Suprapubic skin (tissue), 4 donors: Measurements from ENCODE around the gene ALPL. TPM values are rescaled to one million over a fixed set of nuclear protein-coding genes. Genes with fewer than 3 reads are reported as not detected.

Experiments used
- DNase-seq, 2 donors: peaks; one replicate each; pipeline ENCODE4 v3.0.0-alpha.2; 2019; ENCODE audit warnings: low spot score in 2 of 2
- H3K27ac ChIP-seq: fragments of 200-600 bp; sonication (generic); one replicate; pipeline ENCODE4 v1.5.1; 2019
- H3K27me3 ChIP-seq: fragments of 200-600 bp; sonication (generic); one replicate; pipeline ENCODE4 v1.5.1; 2019
- H3K36me3 ChIP-seq: fragments of 200-600 bp; sonication (generic); one replicate; pipeline ENCODE4 v1.5.1; 2019
- H3K4me1 ChIP-seq: fragments of 200-600 bp; sonication (generic); one replicate; pipeline ENCODE4 v1.5.1; 2019
- H3K4me3 ChIP-seq: fragments of 200-600 bp; sonication (generic); one replicate; pipeline ENCODE4 v1.5.1; 2019; ENCODE audit warnings: mild to moderate bottlenecking
- H3K9me3 ChIP-seq: fragments of 200-600 bp; sonication (generic); one replicate; pipeline ENCODE4 v1.5.1; 2019
- EP300 ChIP-seq: sonication (generic); formaldehyde crosslinking; IDR thresholded peaks from one replicate; pipeline ENCODE4 v1.6.1; 2017; ENCODE audit warnings: antibody characterized with exemption
- POLR2A ChIP-seq, 2 donors: fragments of 450-650 bp; IDR thresholded peaks; one replicate each; pipeline ENCODE4 v1.6.1; 2017; ENCODE audit warnings: antibody characterized with exemption in 2 of 2, mild to moderate bottlenecking in 2 of 2, moderate library complexity in 2 of 2
- POLR2AphosphoS5 ChIP-seq, 3 donors: sonication (generic); formaldehyde crosslinking; IDR thresholded peaks; one replicate each; pipeline ENCODE4 v1.6.1; 2017; ENCODE audit warnings: antibody characterized with exemption in 3 of 3
- WGBS: methylation state at CpG from one replicate; pipeline ENCODE4 v1.1.5; 2018; 5-methylcytosine and 5-hydroxymethylcytosine counted together
- total RNA-seq, 4 donors: library from RNA; depleted of rRNA; stranded (reverse); fragments of >200 nt; gene quantifications; one replicate each; pipeline ENCODE4 v1.1.0, GENCODE V29; 2016
- TF ChIP-seq, protein P1 (sequence below), 2 donors: fragments of 200-600 bp in 1 of 2; fragments of 450-650 bp in 1 of 2; sonication (generic) in 1 of 2; IDR thresholded peaks; one replicate each; pipeline ENCODE4 v1.5.1; 2016 to 2019; ENCODE audit warnings: antibody characterized with exemption in 2 of 2, mild to moderate bottlenecking in 1 of 2, moderate library complexity in 1 of 2

Gene ALPL
- total RNA-seq, 4 donors from 2014 or later = 5.1 to 9.7 (median 6.0) TPM

DNA sequence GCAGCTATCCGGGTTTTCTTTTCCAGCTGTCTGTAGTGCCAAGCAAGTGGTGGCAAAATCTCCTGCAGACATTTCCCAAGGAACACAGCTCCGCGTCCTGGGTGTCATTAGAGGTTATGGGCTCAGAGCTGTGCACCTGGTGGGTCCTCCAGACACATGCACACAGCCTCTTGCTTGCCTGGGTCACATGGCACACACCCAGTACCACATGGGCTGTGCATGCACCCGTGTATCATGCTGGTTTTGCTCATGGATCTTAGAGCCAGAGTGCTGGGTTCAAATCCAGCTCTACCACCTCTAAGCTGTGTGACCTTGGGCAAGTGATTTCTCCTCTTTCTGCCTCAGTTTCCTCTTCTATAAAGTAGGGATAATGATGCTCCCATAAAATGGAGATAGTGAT lies 61.7 kb downstream of the ALPL start:
- no peaks in the 10 kb centered on the region for H3K36me3 ChIP-seq
- DNase-seq = no peak
- H3K4me3 ChIP-seq = no peak overlapping the region
- peaks cover 16% of the 10 kb centered on the region for H3K4me1 ChIP-seq
- H3K9me3 ChIP-seq = no peaks in the 10 kb centered on the region
- no peak overlapping the region for H3K27ac ChIP-seq
- 88% methylated on average over 3 of the region's 4 CpGs for WGBS
- H3K27me3 ChIP-seq = peaks cover 4% of the 10 kb centered on the region
- no peak for TF ChIP-seq POLR2AphosphoS5 (IDR thresholded peaks at IDR 0.05)
- TF ChIP-seq, protein P1, sequence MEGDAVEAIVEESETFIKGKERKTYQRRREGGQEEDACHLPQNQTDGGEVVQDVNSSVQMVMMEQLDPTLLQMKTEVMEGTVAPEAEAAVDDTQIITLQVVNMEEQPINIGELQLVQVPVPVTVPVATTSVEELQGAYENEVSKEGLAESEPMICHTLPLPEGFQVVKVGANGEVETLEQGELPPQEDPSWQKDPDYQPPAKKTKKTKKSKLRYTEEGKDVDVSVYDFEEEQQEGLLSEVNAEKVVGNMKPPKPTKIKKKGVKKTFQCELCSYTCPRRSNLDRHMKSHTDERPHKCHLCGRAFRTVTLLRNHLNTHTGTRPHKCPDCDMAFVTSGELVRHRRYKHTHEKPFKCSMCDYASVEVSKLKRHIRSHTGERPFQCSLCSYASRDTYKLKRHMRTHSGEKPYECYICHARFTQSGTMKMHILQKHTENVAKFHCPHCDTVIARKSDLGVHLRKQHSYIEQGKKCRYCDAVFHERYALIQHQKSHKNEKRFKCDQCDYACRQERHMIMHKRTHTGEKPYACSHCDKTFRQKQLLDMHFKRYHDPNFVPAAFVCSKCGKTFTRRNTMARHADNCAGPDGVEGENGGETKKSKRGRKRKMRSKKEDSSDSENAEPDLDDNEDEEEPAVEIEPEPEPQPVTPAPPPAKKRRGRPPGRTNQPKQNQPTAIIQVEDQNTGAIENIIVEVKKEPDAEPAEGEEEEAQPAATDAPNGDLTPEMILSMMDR (IDR thresholded peaks at IDR 0.05) = no peak
- TF ChIP-seq POLR2A (IDR thresholded peaks at IDR 0.05) = no peak
- no peak for TF ChIP-seq EP300

DNA sequence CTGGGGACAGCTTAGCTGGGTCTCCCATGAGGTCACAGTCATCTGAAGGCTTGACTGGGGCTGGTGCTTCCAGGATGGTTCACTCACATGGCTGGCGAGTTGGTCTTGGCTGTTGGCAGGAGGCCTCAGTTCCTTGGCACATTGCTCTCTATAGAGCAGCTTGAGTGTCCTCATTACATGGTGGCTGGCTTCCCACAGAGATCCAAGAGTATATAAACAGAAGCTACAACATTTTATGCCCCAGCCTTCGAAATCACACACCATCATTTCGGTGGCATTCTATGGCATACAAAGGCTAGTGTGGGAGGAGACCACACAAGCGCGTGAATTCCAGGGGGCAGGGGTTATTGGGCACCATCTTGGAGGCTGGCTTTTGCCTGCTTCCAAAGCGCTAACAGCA lies 63.0 kb downstream of the ALPL start:
- no peak for TF ChIP-seq POLR2AphosphoS5 (IDR thresholded peaks at IDR 0.05)
- TF ChIP-seq POLR2A (IDR thresholded peaks at IDR 0.05) = no peak
- no peak for TF ChIP-seq EP300
- TF ChIP-seq, protein P1 (IDR thresholded peaks at IDR 0.05) = no peak
- 94% methylated on average over 6 of the region's 6 CpGs for WGBS
- Histone ChIP-seq H3K9me3 (no peaks in the 10 kb centered on the region), H3K27me3 (peaks cover 4% of the 10 kb centered on the region), H3K4me1 (peaks cover 16% of the 10 kb centered on the region), H3K27ac (no peak overlapping the region), H3K4me3 (no peak overlapping the region), H3K36me3 (no peaks in the 10 kb centered on the region)
- no peak for DNase-seq

DNA sequence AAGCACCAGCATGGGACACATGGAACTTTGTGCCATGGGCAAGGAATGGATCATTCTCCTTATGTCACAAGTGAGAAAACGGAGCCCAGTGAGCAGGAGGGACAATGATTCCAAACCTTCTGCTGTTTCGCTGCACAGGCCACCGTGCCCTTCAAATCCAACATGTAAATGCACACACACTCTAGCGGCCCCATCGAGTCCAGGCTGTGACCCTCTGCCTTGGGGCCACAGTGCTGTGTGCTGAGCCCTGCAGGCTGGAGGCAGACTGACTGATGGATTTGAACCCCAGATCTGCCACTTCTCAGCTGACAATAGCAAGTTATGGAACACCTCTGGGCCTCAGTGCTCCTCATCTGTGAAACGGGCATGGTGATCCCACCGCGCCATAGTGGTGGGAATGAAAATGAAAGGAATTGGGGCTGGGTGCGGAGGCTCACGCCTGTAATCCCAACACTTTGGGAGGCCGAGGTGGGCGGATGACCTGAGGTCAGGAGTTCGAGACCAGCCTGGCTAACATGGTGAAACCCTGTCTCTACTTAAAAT lies 63.6 kb downstream of the ALPL start:
- no peak for DNase-seq
- 95% methylated on average over 13 of the region's 13 CpGs for WGBS
- Histone ChIP-seq H3K27ac (no peak overlapping the region), H3K4me3 (no peak overlapping the region), H3K4me1 (peaks cover 16% of the 10 kb centered on the region), H3K27me3 (peaks cover 4% of the 10 kb centered on the region), H3K36me3 (no peaks in the 10 kb centered on the region), H3K9me3 (no peaks in the 10 kb centered on the region)
- TF ChIP-seq POLR2AphosphoS5 (IDR thresholded peaks at IDR 0.05) (no peak), POLR2A (IDR thresholded peaks at IDR 0.05) (no peak), EP300 (no peak)
- TF ChIP-seq, protein P1 (IDR thresholded peaks at IDR 0.05) = no peak

- H3K27ac ChIP-seq = no peak overlapping the region
- peaks cover 4% of the 10 kb centered on the region for H3K27me3 ChIP-seq
- 60% methylated on average over 11 of the region's 11 CpGs for WGBS
- DNase-seq = no peak
- H3K36me3 ChIP-seq = no peaks in the 10 kb centered on the region
- no peaks in the 10 kb centered on the region for H3K9me3 ChIP-seq
- H3K4me1 ChIP-seq = peaks cover 16% of the 10 kb centered on the region
- no peak for TF ChIP-seq POLR2AphosphoS5 (IDR thresholded peaks at IDR 0.05)
- no peak for TF ChIP-seq POLR2A (IDR thresholded peaks at IDR 0.05)
- TF ChIP-seq, protein P1 (IDR thresholded peaks at IDR 0.05) = no peak
- no peak for TF ChIP-seq EP300
- H3K4me3 ChIP-seq = no peak overlapping the region
Observed at GRCh38 chr1:21573475-21573874, 64.3 kb downstream of the ALPL start.

- H3K9me3 ChIP-seq = no peaks in the 10 kb centered on the region
- peaks cover 16% of the 10 kb centered on the region for H3K4me1 ChIP-seq
- no peaks in the 10 kb centered on the region for H3K36me3 ChIP-seq
- H3K4me3 ChIP-seq = no peak overlapping the region
- TF ChIP-seq POLR2AphosphoS5 (IDR thresholded peaks at IDR 0.05) (peak in 1 of 3 donors; percentile 12), POLR2A (IDR thresholded peaks at IDR 0.05) (no peak)
- TF ChIP-seq, protein P1 (IDR thresholded peaks at IDR 0.05) = peak in 1 of 2 donors; percentile 26
- no peak overlapping the region for H3K27ac ChIP-seq
- peaks cover 4% of the 10 kb centered on the region for H3K27me3 ChIP-seq
- DNase-seq = no peak
- WGBS = 10% methylated on average over 8 of the region's 11 CpGs
Observed at GRCh38 chr1:21573971-21574465, 64.8 kb downstream of the ALPL start.
